HEK293 (cell line): Measurements from ENCODE around the gene FOXO6.

Experiments
- CTCF ChIA-PET: fragments of 350-600 bp; formaldehyde crosslinking; extraction: SDS; loops from one replicate; lab custom pipeline; 2021; ENCODE audit warnings: antibody characterized with exemption; lab: Yijun Ruan, JAX
- POLR2A ChIA-PET: fragments of 300-600 bp; formaldehyde crosslinking; extraction: SDS; loops from one replicate; lab custom pipeline; 2020; ENCODE audit warnings: antibody characterized with exemption, inconsistent platforms; lab: Yijun Ruan, JAX
- H3K27ac ChIP-seq: fragments of 200-500 bp; sonication (Bioruptor generic); 2 replicates; pipeline ENCODE4 v1.5.1; 2014; ENCODE audit warnings: low read depth, low read length, control low read depth, inconsistent platforms; ENCODE audit errors: extremely low read depth
- H3K36me3 ChIP-seq, 2 experiments: fragments of 200-500 bp in 1 of 2; sonication (Bioruptor generic) in 1 of 2; 1 replicate in 1 of 2; 2 replicates in 1 of 2; pipeline ENCODE4 v1.5.1; 2014 to 2017; ENCODE audit warnings: inconsistent platforms in 2 of 2, low read length in 2 of 2; ENCODE audit not compliant: control insufficient read depth in 2 of 2, insufficient read depth in 1 of 2
- H3K4me1 ChIP-seq: fragments of 200-500 bp; sonication (Bioruptor generic); 2 replicates; pipeline ENCODE4 v1.5.1; 2014; ENCODE audit warnings: mild to moderate bottlenecking, low read length, inconsistent platforms; ENCODE audit not compliant: control insufficient read depth, insufficient read depth
- H3K4me3 ChIP-seq: 2 replicates; pipeline ENCODE4 v1.5.1; 2011; ENCODE audit warnings: low read depth, mild to moderate bottlenecking, control low read depth, low read length, moderate library complexity
- H3K9me3 ChIP-seq: fragments of 200-500 bp; sonication (Bioruptor generic); 2 replicates; pipeline ENCODE4 v1.5.1; 2014; ENCODE audit warnings: low read depth, low read length, inconsistent platforms; ENCODE audit not compliant: control insufficient read depth, insufficient read depth
- GLI4 ChIP-seq: fragments of 450-650 bp; formaldehyde crosslinking; IDR thresholded peaks from 2 replicates; pipeline ENCODE4 v1.5.1; 2016; ENCODE audit warnings: missing biosample characterization, missing genetic modification characterization
- INSM2 ChIP-seq: fragments of 450-650 bp; formaldehyde crosslinking; IDR thresholded peaks from 2 replicates; pipeline ENCODE4 v1.5.1; 2016; ENCODE audit warnings: missing biosample characterization, missing genetic modification characterization
- OSR2 ChIP-seq: fragments of 450-650 bp; formaldehyde crosslinking; IDR thresholded peaks from 2 replicates; pipeline ENCODE4 v1.5.1; 2016; ENCODE audit warnings: missing biosample characterization, missing genetic modification characterization
- OVOL3 ChIP-seq: fragments of 450-650 bp; formaldehyde crosslinking; IDR thresholded peaks from 2 replicates; pipeline ENCODE4 v1.5.1; 2016; ENCODE audit warnings: missing biosample characterization, missing genetic modification characterization
- YY1 ChIP-seq: fragments of 450-650 bp; formaldehyde crosslinking; IDR thresholded peaks from 2 replicates; pipeline ENCODE4 v1.5.1; 2018; ENCODE audit warnings: missing biosample characterization, missing genetic modification characterization
- ZBTB21 ChIP-seq: fragments of 450-650 bp; formaldehyde crosslinking; IDR thresholded peaks from 2 replicates; pipeline ENCODE4 v1.5.1; 2017; ENCODE audit warnings: missing biosample characterization, missing genetic modification characterization
- ZFP69B ChIP-seq: fragments of 450-650 bp; formaldehyde crosslinking; IDR thresholded peaks from 2 replicates; pipeline ENCODE4 v1.5.1; 2016; ENCODE audit warnings: missing biosample characterization, missing genetic modification characterization
- ZNF114 ChIP-seq: fragments of 450-650 bp; formaldehyde crosslinking; IDR thresholded peaks from 2 replicates; pipeline ENCODE4 v1.5.0; 2017; ENCODE audit warnings: missing biosample characterization, missing genetic modification characterization
- ZNF132 ChIP-seq: fragments of 450-650 bp; formaldehyde crosslinking; IDR thresholded peaks from 2 replicates; pipeline ENCODE4 v1.5.1; 2017; ENCODE audit warnings: missing biosample characterization, missing genetic modification characterization, borderline replicate concordance
- ZNF157 ChIP-seq: fragments of 450-650 bp; formaldehyde crosslinking; IDR thresholded peaks from 2 replicates; pipeline ENCODE4 v1.5.1; 2016; ENCODE audit warnings: missing biosample characterization, missing genetic modification characterization
- ZNF175 ChIP-seq: fragments of 450-650 bp; formaldehyde crosslinking; IDR thresholded peaks from 2 replicates; pipeline ENCODE4 v1.5.1; 2016; ENCODE audit warnings: missing biosample characterization, missing genetic modification characterization
- ZNF2 ChIP-seq: fragments of 450-650 bp; formaldehyde crosslinking; IDR thresholded peaks from 2 replicates; pipeline ENCODE4 v1.5.1; 2016; ENCODE audit warnings: missing biosample characterization, missing genetic modification characterization
- ZNF202 ChIP-seq: fragments of 450-650 bp; formaldehyde crosslinking; IDR thresholded peaks from 2 replicates; pipeline ENCODE4 v1.5.1; 2016; ENCODE audit warnings: missing biosample characterization, missing genetic modification characterization, borderline replicate concordance
- ZNF239 ChIP-seq: fragments of 450-650 bp; formaldehyde crosslinking; IDR thresholded peaks from 2 replicates; pipeline ENCODE4 v1.5.1; 2016; ENCODE audit warnings: missing biosample characterization, missing genetic modification characterization
- ZNF311 ChIP-seq: fragments of 450-650 bp; formaldehyde crosslinking; IDR thresholded peaks from 2 replicates; pipeline ENCODE4 v1.5.1; 2017; ENCODE audit warnings: missing biosample characterization, missing genetic modification characterization, borderline replicate concordance
- ZNF350 ChIP-seq: fragments of 450-650 bp; formaldehyde crosslinking; IDR thresholded peaks from 2 replicates; pipeline ENCODE4 v1.5.0; 2017; ENCODE audit warnings: missing biosample characterization, mild to moderate bottlenecking, missing genetic modification characterization
- ZNF398 ChIP-seq: fragments of 450-650 bp; formaldehyde crosslinking; IDR thresholded peaks from 2 replicates; pipeline ENCODE4 v1.5.1; 2017; ENCODE audit warnings: missing biosample characterization, missing genetic modification characterization
- ZNF521 ChIP-seq: fragments of 450-650 bp; formaldehyde crosslinking; IDR thresholded peaks from 2 replicates; pipeline ENCODE4 v1.5.1; 2017; ENCODE audit warnings: missing biosample characterization, mild to moderate bottlenecking, missing genetic modification characterization
- ZNF530 ChIP-seq: fragments of 450-650 bp; formaldehyde crosslinking; IDR thresholded peaks from 2 replicates; pipeline ENCODE4 v1.5.1; 2016; ENCODE audit warnings: low read depth, missing biosample characterization, missing genetic modification characterization
- ZNF558 ChIP-seq: fragments of 450-650 bp; formaldehyde crosslinking; IDR thresholded peaks from 2 replicates; pipeline ENCODE4 v1.5.1; 2016; ENCODE audit warnings: missing biosample characterization, missing genetic modification characterization
- ZNF610 ChIP-seq: fragments of 450-650 bp; formaldehyde crosslinking; IDR thresholded peaks from 2 replicates; pipeline ENCODE4 v1.5.1; 2016; ENCODE audit warnings: missing biosample characterization, missing genetic modification characterization, borderline replicate concordance
- ZNF623 ChIP-seq: fragments of 450-650 bp; formaldehyde crosslinking; IDR thresholded peaks from 2 replicates; pipeline ENCODE4 v1.5.1; 2016; ENCODE audit warnings: missing biosample characterization, missing genetic modification characterization
- ZNF624 ChIP-seq: fragments of 450-650 bp; formaldehyde crosslinking; IDR thresholded peaks from 2 replicates; pipeline ENCODE4 v1.5.1; 2017; ENCODE audit warnings: missing biosample characterization, missing genetic modification characterization
- ZNF654 ChIP-seq: fragments of 450-650 bp; formaldehyde crosslinking; IDR thresholded peaks from 2 replicates; pipeline ENCODE4 v1.5.1; 2016; ENCODE audit warnings: low read depth, missing biosample characterization, missing genetic modification characterization
- ZNF670 ChIP-seq: fragments of 450-650 bp; formaldehyde crosslinking; IDR thresholded peaks from 2 replicates; pipeline ENCODE4 v1.5.1; 2016; ENCODE audit warnings: missing biosample characterization, missing genetic modification characterization, low read depth
- ZNF776 ChIP-seq: fragments of 450-650 bp; formaldehyde crosslinking; IDR thresholded peaks from 2 replicates; pipeline ENCODE4 v1.5.0; 2017; ENCODE audit warnings: missing biosample characterization, missing genetic modification characterization, borderline replicate concordance
- TF ChIP-seq, protein P1 (sequence below): fragments of 450-650 bp; formaldehyde crosslinking; IDR thresholded peaks from 2 replicates; pipeline ENCODE4 v1.5.1; 2016; ENCODE audit warnings: missing biosample characterization, missing genetic modification characterization
- TF ChIP-seq, protein P2 (sequence below): fragments of 450-650 bp; formaldehyde crosslinking; IDR thresholded peaks from 2 replicates; pipeline ENCODE4 v1.5.1; 2016; ENCODE audit warnings: missing biosample characterization, missing genetic modification characterization

The FOXO6 gene

GRCh38 chr1:41423511-41424191, 62.4 kb downstream of the FOXO6 start:
- H3K4me3 ChIP-seq = no peak overlapping the region
- TF ChIP-seq ZFP69B (tag by site-specific recombination) (no peak), ZNF311 (tag by site-specific recombination) (no peak), ZNF202 (tag by site-specific recombination) (no peak), ZNF2 (tag by site-specific recombination) (no peak), ZNF398 (no peak), ZBTB21 (tag by site-specific recombination) (no peak), ZNF530 (no peak), ZNF623 (no peak), OVOL3 (tag by site-specific recombination) (no peak), ZNF521 (tag by site-specific recombination) (no peak), INSM2 (tag by site-specific recombination) (no peak), ZNF776 (no peak), ZNF610 (tag by site-specific recombination) (no peak), ZNF132 (tag by site-specific recombination) (no peak), ZNF558 (tag by site-specific recombination) (no peak), ZNF350 (no peak)
- TF ChIP-seq, protein P1, sequence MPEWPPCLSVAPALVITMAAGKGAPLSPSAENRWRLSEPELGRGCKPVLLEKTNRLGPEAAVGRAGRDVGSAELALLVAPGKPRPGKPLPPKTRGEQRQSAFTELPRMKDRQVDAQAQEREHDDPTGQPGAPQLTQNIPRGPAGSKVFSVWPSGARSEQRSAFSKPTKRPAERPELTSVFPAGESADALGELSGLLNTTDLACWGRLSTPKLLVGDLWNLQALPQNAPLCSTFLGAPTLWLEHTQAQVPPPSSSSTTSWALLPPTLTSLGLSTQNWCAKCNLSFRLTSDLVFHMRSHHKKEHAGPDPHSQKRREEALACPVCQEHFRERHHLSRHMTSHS = no peak
- TF ChIP-seq, all 188 proteins: peak for 0
- ChIA-PET POLR2A (no interaction called here), CTCF (interaction anchor here (0.6 to 1.7 kb wide), 4 partner anchors 59 to 304 kb away, joined by 3 to 6 read pairs (median 4); partner anchors contain the start of gene FOXO6)
- Histone ChIP-seq H3K9me3 (no peaks in the 10 kb centered on the region), H3K27ac (no peak overlapping the region), H3K4me1 (no peaks in the 10 kb centered on the region), H3K36me3 (no peaks in the 10 kb centered on the region)

- ChIA-PET POLR2A (interaction anchor here (0.6 kb wide), 1 partner anchor 77 kb away, joined by 9 read pairs; no protein-coding TSS in a partner anchor), CTCF (interaction anchor here (1.7 kb wide), 1 partner anchor 102 kb away, joined by 6 read pairs; no protein-coding TSS in a partner anchor)
- Histone ChIP-seq H3K4me3 (no peak overlapping the region), H3K36me3 (no peaks in the 10 kb centered on the region), H3K4me1 (no peaks in the 10 kb centered on the region), H3K9me3 (no peaks in the 10 kb centered on the region), H3K27ac (no peak overlapping the region)
- peak; percentile 54; the same call in 1 of the 2 replicates for TF ChIP-seq ZNF670 (tag by site-specific recombination)
- no peak for TF ChIP-seq ZNF157 (tag by site-specific recombination)
- no peak for TF ChIP-seq YY1 (tag by site-specific recombination)
- TF ChIP-seq ZNF2 (tag by site-specific recombination) = 0 out of 2 replicates have a peak, but pooled peaks have one; percentile 28
- TF ChIP-seq ZNF239 (tag by site-specific recombination) = 0 out of 2 replicates have a peak, but pooled peaks have one; percentile 19
- TF ChIP-seq, protein P2, sequence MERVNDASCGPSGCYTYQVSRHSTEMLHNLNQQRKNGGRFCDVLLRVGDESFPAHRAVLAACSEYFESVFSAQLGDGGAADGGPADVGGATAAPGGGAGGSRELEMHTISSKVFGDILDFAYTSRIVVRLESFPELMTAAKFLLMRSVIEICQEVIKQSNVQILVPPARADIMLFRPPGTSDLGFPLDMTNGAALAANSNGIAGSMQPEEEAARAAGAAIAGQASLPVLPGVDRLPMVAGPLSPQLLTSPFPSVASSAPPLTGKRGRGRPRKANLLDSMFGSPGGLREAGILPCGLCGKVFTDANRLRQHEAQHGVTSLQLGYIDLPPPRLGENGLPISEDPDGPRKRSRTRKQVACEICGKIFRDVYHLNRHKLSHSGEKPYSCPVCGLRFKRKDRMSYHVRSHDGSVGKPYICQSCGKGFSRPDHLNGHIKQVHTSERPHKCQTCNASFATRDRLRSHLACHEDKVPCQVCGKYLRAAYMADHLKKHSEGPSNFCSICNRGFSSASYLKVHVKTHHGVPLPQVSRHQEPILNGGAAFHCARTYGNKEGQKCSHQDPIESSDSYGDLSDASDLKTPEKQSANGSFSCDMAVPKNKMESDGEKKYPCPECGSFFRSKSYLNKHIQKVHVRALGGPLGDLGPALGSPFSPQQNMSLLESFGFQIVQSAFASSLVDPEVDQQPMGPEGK (tag by site-specific recombination) = no peak
- peak; percentile 38; the same call in 1 of the 2 replicates for TF ChIP-seq ZNF175 (tag by site-specific recombination)
- TF ChIP-seq, protein P1 = 0 out of 2 replicates have a peak, but pooled peaks have one; percentile 9
- TF ChIP-seq GLI4 (tag by site-specific recombination) = no peak
- TF ChIP-seq ZNF624 = no peak
- no peak for TF ChIP-seq ZNF654 (tag by site-specific recombination)
- TF ChIP-seq ZNF114 = 0 out of 2 replicates have a peak, but pooled peaks have one; percentile 28
- TF ChIP-seq OSR2 = no peak
These were observed 63.4 kb downstream of the FOXO6 start for GRCh38 chr1:41424581-41425118.
